ENCODE results near the gene ZNF423.

Gene ZNF423

GRCh38 chr16:49488336-49488735, 367.6 kb downstream of the ZNF423 start:
- no peak for DNase-seq

DNA sequence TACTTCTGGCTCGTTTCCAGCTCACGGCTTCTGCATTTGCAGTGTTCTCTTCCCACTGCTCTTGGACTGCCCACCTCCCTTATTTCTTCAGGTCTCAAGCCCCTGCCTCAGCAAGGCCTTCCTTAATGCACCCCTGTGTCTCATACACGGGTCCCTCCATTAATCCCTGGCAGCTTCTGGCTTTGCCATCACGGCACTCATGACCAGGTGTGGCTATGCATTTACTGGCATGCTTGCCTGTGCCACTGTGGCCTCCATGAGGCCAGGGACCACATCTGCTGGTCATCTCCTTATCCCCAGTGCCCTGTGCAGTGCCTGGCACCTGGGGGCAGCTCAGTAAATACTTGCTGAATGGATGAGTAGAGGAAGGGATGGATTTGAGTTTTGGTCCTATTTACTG, 368.2 kb downstream of the ZNF423 start:
- DNase-seq = no peak

GRCh38 chr16:49486400-49486799, 369.5 kb downstream of the ZNF423 start:
- DNase-seq = no peak

DNA sequence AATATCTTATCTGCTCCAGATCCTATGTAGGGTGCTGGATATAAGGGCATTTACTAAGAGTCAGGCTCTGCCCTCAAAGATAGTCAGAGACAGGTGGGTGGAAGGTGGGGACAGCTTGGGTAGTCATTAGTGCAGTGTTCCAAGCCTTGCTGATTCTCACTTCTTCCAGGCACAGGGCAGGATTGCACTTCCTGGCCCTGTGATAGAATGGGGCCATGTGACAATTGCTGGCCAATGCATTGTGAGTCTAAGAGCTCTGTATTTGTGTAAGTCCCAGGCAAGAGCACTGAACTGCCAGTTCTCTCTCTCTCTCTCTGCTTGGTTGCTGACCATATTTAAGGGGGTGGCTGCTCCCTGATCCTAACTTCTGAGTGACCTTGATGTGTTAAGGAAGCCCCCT, 370.2 kb downstream of the ZNF423 start:
- DNase-seq = no peak

DNA sequence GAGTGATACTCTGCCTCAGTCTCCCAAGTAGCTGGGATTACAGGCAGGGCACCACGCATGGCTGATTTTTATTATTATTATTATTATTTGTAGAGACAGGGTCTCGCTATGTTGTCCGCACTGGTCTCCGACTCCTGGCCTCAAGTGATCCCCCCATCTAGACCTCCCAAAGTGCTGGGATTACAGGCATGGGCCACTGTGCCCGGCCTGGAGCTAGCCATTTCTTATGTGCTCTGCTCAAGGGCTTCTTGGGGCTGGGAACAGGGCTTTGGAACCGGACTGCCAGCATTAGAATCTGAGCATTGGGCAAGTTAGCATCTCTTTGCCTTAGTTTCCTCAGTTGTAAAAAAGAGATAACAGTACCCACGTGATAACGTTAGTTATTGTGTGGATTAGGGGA, 371.0 kb downstream of the ZNF423 start:
- DNase-seq = no peak

GRCh38 chr16:49484451-49484849, 371.5 kb downstream of the ZNF423 start:
- peak in 25 of 56 donors; percentile 2 to 60 (median 17) for DNase-seq

DNA sequence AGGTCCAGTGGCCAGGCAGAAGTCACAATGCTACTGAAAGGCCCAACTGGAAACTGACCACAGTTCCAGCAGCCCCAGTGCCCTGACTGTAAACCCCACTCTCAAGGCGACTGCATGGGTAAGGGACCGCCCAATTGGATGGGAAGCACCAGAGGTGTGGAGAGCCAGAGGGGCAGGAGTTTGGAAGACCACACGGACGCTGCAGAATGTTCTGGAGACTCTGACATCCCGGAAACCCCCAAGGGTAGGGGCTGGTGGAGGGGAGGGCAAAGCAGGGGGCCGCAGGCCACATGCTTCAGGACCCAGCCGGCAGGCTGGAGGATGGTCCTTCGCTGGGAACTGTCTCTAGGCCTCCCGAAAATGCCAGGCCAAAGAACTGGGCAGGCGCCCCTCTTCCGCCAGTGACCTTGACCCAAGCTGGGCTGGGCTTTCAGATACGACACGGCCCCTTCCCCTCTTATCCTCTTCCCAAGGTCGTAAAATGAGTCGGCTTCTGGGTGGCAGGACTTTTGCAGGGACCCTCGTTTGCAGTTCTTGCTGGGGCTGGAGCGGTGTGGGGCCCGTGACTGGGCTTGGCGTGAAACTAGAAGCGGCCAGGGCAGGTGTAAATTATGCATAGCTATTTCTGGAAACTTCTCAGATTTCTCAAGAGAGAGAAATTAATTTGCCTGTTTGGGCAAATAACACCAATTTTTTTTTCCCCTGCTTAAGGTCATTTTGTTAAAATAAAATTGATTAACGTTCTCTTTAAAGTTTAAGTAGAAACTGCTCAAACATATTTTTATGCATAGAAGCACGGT, 372.1 kb downstream of the ZNF423 start:
- DNase-seq = no peak

GRCh38 chr16:49483251-49483650, 372.7 kb downstream of the ZNF423 start:
- no peak for DNase-seq

GRCh38 chr16:49482690-49483089, 373.2 kb downstream of the ZNF423 start:
- no peak for DNase-seq

GRCh38 chr16:49478616-49479015, 377.3 kb downstream of the ZNF423 start:
- DNase-seq = no peak

DNA sequence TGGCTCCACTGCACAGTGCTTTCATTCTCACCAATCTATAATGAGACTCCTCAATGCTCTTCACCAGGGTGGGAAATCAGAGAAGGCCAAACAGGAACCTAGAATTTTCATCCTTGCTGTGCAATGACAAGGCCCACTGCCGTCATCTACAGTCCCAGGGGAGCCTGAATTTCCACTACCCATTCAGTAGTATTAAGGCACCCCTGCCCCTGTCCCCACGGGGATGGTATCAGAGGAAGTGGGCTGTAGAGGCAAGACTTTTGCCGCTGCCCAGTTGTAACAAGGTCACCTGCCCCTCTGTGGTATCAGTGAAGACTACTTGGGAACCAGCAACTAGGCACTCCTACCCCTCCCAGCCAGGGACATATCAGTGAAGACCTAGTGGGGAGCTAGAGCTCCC, 377.8 kb downstream of the ZNF423 start:
- no peak for DNase-seq

DNA sequence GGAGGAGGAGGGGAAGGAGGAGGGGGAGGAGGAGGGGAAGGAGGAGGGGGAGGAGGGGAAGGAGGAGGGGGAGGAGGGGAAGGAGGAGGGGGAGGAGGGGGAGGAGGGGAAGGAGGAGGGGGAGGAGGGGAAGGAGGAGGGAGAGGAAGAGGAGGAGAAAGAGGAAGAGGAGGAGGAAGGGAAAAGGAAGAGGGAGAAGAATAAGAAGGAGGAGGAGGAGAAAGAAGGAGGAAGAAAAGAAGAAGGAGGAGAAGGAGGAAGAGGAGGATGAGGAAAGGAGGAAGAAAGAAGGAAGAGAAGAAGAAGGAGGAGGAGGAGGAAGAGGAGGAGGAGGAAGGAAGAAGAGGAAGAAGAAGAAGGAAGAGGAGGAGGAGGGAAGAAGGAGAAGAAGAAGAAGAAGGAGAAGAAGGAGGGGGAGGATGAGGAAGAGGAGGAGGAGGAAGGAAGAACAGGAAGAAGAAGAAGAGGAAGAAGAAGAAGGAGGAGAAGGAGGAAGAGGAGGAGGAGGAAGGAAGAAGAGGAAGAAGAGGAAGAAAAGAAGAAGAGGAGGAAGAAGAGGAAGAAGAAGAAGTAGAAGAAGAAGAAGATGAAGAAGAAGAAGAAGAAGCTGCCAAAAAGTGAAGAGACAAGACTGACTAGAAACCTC, 378.5 kb downstream of the ZNF423 start:
- DNase-seq = no peak

- peak in 1 of 56 donors; percentile 6 for DNase-seq
Observed at GRCh38 chr16:49474741-49475140, 381.2 kb downstream of the ZNF423 start.

DNA sequence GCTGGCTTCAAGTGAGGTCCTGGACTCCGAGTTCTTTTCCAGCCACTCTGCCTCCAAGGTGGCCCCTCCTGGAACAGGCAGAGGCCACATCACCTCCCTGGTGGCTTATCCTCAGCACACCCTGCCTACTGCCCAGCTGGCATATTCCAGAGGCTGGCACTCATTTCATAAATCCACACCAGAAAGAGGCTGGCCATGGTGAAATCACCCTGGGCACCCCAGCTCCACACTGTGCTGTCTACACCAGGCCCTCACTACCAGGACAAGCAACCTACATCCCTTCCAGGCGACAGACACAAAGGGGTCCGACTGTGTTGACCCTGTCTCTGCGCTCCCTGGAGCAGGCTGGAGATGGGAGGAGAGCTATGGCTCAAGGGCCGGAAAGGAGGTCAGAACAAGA, 382.1 kb downstream of the ZNF423 start:
- DNase-seq = no peak

GRCh38 chr16:49473131-49473530, 382.8 kb downstream of the ZNF423 start:
- DNase-seq = no peak

DNA sequence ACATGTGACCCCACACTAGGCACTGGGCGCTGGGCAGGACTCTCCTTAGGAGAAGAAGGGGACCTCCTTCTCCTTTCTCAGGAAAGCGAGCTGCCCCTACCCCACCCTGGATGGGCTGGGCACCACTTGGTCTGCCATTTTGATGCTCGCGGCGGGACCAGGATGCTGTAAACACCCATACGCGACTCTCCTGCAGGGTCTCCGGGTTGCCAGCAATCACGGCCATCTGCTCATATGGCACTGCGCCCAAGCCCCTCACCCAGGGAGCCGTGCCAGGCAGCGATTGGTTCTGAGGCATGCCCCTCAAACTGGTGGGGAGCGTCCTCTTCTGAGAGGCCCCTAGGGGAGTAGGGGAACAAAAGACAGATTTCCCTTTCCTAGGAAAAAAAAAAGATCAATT, 383.3 kb downstream of the ZNF423 start:
- no peak for DNase-seq

DNA sequence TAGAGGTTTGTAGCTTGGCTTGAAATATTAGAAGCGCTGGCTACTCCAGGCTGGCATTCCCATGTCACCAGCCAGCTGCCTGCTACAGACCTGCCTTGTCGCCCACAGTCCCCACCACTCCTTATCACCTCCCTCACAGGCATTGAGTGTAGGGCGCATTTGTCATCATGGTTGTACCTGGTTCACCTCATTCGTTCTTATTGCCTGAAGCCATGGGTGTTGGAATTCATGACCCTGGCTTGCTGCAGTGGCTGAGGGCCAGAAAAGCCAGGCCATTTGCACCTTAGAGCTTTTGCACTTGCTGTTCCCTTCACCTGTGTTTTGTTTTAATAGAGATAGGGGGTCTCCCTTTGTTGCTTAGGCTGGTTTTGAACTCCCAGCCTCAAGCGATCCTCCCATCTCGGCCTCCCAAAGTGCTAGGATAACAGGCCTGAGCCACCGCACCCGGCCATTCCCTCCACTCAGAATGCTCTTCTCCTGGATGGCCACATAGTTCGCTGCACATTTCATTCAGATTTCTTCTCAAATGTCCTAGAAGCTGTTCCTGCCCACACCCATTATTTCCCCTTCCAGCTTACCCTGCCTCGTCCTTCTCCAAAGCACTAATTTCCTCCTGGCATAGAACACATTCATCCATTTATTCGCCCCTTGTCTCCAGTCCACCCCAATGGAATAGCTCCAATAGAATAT, 384.7 kb downstream of the ZNF423 start:
- DNase-seq = no peak

DNA sequence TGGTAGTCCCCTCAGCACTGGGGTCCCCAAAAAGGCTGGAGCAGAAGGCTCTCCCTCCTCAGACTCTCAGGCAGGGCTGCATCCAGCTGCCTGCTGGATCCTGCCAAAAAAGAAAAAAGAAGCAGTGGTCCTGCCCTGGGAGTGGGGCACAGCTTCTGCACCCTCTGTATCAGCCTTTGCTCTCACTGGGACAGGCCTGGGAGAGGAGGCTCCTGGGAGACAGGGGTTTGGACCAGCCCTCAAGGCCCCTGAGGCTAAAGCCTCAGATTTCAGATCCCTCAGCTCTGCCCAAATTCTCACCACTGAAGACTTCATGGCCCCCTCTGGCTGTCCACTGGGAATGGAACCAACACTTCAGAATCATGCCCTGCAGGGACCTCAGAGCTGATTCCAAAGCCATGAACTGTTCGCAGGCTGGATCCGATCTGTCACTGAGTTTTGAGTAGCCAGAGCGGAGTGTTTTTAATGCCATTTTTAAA, 385.4 kb downstream of the ZNF423 start:
- no peak for DNase-seq

DNA sequence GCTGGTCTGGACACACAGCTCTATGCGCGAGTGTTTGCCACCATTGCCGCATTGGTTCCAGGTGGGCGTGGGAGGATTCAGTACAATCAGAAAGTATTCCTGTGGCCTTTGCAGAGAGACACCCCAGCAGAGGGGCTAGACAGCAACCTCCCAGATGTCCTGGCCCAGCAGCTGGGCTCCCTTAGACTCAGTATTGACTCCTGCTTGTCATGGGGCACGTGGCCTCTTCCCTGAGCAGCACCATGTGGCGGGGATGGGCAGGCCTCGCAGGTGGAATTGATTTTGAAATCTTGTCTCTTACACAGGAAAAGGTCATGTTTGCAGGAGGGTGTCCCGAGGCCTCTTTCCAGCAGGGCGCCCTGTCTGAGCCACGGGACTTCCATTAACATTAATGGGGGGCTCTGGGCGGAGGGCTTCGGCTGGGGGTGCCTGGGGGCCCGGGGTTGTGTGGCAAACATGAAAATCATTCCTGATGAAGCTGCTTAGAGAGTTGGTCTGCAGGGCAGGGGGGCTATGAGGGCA, 385.9 kb downstream of the ZNF423 start:
- DNase-seq = no peak

DNA sequence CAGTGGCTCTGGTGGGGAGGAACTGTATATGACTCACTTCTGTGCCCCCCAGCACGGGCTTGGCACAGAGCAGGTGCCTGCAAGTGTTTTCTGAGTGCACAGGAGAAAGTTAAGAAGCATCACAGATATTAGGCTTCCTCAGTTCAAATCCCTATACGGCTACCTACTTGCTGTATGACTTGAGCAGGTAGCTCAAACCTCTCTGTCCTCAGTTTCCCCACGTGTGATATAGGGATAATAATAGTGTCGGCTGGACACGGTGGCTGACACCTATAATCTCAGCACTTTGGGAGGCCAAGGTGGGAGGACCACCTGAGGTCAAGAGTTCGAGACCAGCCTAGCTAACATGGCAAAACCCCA, 386.6 kb downstream of the ZNF423 start:
- no peak for DNase-seq

GRCh38 chr16:49468611-49469310, 387.2 kb downstream of the ZNF423 start:
- DNase-seq = no peak

Data from nucleus accumbens (tissue), 56 donors.